GM12801 (cell line): ENCODE measurements around the gene GABRG3.

Source experiments
- CTCF ChIP-seq: IDR thresholded peaks from one replicate; pipeline ENCODE4 v1.5.1; 2011; ENCODE audit warnings: control low read depth; ENCODE audit not compliant: insufficient read length; ENCODE audit errors: extremely low read depth

The GABRG3 gene

GRCh38 chr15:27429577-27429976, 458.6 kb downstream of the GABRG3 start:
- no peak for TF ChIP-seq CTCF

- TF ChIP-seq CTCF, result no peak
These were observed 462.6 kb downstream of the GABRG3 start for GRCh38 chr15:27433604-27434003.

- TF ChIP-seq CTCF, result no peak
These were observed 467.7 kb downstream of the GABRG3 start for GRCh38 chr15:27438403-27439375.

GRCh38 chr15:27441120-27441519, 470.1 kb downstream of the GABRG3 start:
- TF ChIP-seq CTCF, result no peak

- no peak for TF ChIP-seq CTCF
These were observed 477.3 kb downstream of the GABRG3 start for GRCh38 chr15:27448234-27448633.

- no peak for TF ChIP-seq CTCF
These were observed 478.0 kb downstream of the GABRG3 start for GRCh38 chr15:27448986-27449385.

- no peak for TF ChIP-seq CTCF
These were observed 479.0 kb downstream of the GABRG3 start for GRCh38 chr15:27449941-27450340.
